Measurements from ENCODE around the gene APOE.
"Not testable (repeated sequence)": the region's sequence is repeated elsewhere in the genome, so short reads cannot be mapped to it uniquely, and the experiment has no call there.

GRCh38 chr19:44861576-44861975 is 44.0 kb upstream of the APOE start:
- not testable (repeated sequence) for TF ChIP-seq CTCF, POLR2A (IDR thresholded peaks at IDR 0.05)

Measured in uterus (tissue), 2 donors.